ENCODE data around the gene COL11A1.

- TF ChIP-seq CTCF (IDR thresholded peaks at IDR 0.05; ENCODE audit: low read depth, low read length, poor library complexity, severe bottlenecking), result no peak
- no peak for TF ChIP-seq EZH2phosphoT487 (IDR thresholded peaks at IDR 0.05; ENCODE audit: borderline replicate concordance, low read length)
These were observed 19.1 kb downstream of the COL11A1 start for GRCh38 chr1:103089221-103089620.

Data from DOHH2 (cell line).